K562 (cell line): ENCODE measurements around the gene RAP1A. TPM values are rescaled to one million over a fixed set of nuclear protein-coding genes. Genes with fewer than 3 reads are reported as not detected.
A peak's percentile ranks its signal among the peaks of the same experiment; 100 is the strongest.
"Not testable (repeated sequence)": the region's sequence is repeated elsewhere in the genome, so short reads cannot be mapped to it uniquely, and the experiment has no call there.

ENCODE experiments used
- ATAC-seq: fragments of 200-7000 bp; cut with Tn5 transposase; 3 replicates; pipeline ENCODE4 v1.9.1; 2020; ENCODE audit warnings: moderate library complexity
- BruUV-seq: library from RNA; stranded (reverse); fragments of 400-500 nt; replicated peaks from 2 replicates; lab custom pipeline; 2021; lab: Mats Ljungman, UMichigan
- CTCF ChIA-PET: fragments of 300-600 bp; formaldehyde crosslinking; extraction: SDS; loops from one replicate; lab custom pipeline; 2021; ENCODE audit warnings: low intra/inter-chr PET ratio; lab: Yijun Ruan, JAX
- POLR2A ChIA-PET: fragments of 300-600, 350-650 bp; sonication (Branson Sonifier 250); formaldehyde crosslinking; extraction: SDS; loops from one replicate; lab custom pipeline; 2021; ENCODE audit warnings: antibody characterized with exemption, inconsistent platforms; lab: Yijun Ruan, JAX
- DNase-seq, 4 experiments: peaks; one replicate each; pipeline versions ENCODE4 v3.0.0 to v3.0.0-alpha.2; 2011 to 2018; ENCODE audit warnings: low spot score in 3 of 4, mixed read lengths in 3 of 4; ENCODE audit errors: extremely low read depth in 1 of 4
- FAIRE-seq: peaks from 2 replicates; lab custom pipeline; 2011; peaks lifted over from hg19 to GRCh38; lab: Jason Lieb, UNC
- H2AFZ ChIP-seq: 2 replicates; pipeline ENCODE4 v1.6.0; 2011; ENCODE audit warnings: low read depth, low read length, control low read depth, inconsistent platforms
- H3K27ac ChIP-seq: fragments of 200-600 bp; 3 replicates; pipeline ENCODE4 v1.8.0; 2011; ENCODE audit warnings: low read depth, mild to moderate bottlenecking, control low read depth, inconsistent platforms, low read length, moderate library complexity, mixed read lengths; ENCODE audit errors: extremely low read depth
- H3K27me3 ChIP-seq, 2 experiments: fragments of 300-600 bp in 1 of 2; 2 replicates in 1 of 2; 3 replicates in 1 of 2; pipeline versions ENCODE4 v1.6.0 to v1.8.0; 2011; ENCODE audit warnings: inconsistent platforms in 2 of 2, low read length in 2 of 2, mild to moderate bottlenecking in 1 of 2, mixed read lengths in 1 of 2, moderate library complexity in 1 of 2; ENCODE audit not compliant: control insufficient read depth in 2 of 2, insufficient read depth in 2 of 2
- H3K36me3 ChIP-seq: fragments of 300-600 bp; 3 replicates; pipeline ENCODE4 v1.8.0; 2011; ENCODE audit warnings: mild to moderate bottlenecking, low read length, inconsistent platforms; ENCODE audit not compliant: control insufficient read depth, insufficient read depth
- H3K4me1 ChIP-seq, 2 experiments: fragments of 200-600 bp in 1 of 2; replicated peaks in 1 of 2; 2 replicates in 1 of 2; 3 replicates in 1 of 2; pipeline versions ENCODE4 v1.5.1 to v1.8.0; 2011; ENCODE audit warnings: inconsistent platforms in 2 of 2, low read length in 2 of 2, mild to moderate bottlenecking in 1 of 2, mixed read lengths in 1 of 2, moderate library complexity in 1 of 2; ENCODE audit not compliant: control insufficient read depth in 2 of 2, insufficient read depth in 2 of 2
- H3K4me2 ChIP-seq: 2 replicates; pipeline ENCODE4 v1.6.1; 2011; ENCODE audit warnings: low read length, control low read depth, inconsistent platforms, mixed read lengths; ENCODE audit not compliant: insufficient read depth
- H3K4me3 ChIP-seq: fragments of 200-600 bp; sonication (generic), shearing (Covaris generic); 2 replicates; pipeline ENCODE4 v1.5.1; 2016; ENCODE audit warnings: control low read depth, inconsistent platforms
- H3K79me2 ChIP-seq: fragments of 200-600 bp; 3 replicates; pipeline ENCODE4 v1.8.0; 2011; ENCODE audit warnings: low read length, inconsistent platforms; ENCODE audit not compliant: control insufficient read depth, insufficient read depth
- H3K9ac ChIP-seq, 2 experiments: 2 replicates each; pipeline versions ENCODE4 v1.6.0 to v1.6.1; 2011; ENCODE audit warnings: low read depth in 2 of 2, low read length in 2 of 2, control low read depth in 1 of 2, inconsistent platforms in 1 of 2, mild to moderate bottlenecking in 1 of 2, mixed read lengths in 1 of 2; ENCODE audit not compliant: insufficient read depth in 1 of 2
- H3K9me1 ChIP-seq: one replicate; pipeline ENCODE4 v1.6.0; 2011; ENCODE audit warnings: inconsistent platforms, mild to moderate bottlenecking, low read length, moderate library complexity; ENCODE audit not compliant: control insufficient read depth, insufficient read depth
- H3K9me3 ChIP-seq: replicated peaks from 2 replicates; pipeline ENCODE4 v1.5.1; 2011; ENCODE audit warnings: low read depth, low read length, inconsistent platforms; ENCODE audit not compliant: control insufficient read depth, insufficient read depth
- H4K20me1 ChIP-seq: replicated peaks from 2 replicates; pipeline ENCODE4 v1.6.1; 2011; ENCODE audit warnings: low read length, inconsistent platforms, mixed read lengths; ENCODE audit not compliant: control insufficient read depth, insufficient read depth
- HINFP ChIP-seq: fragments of 450-650 bp; conservative IDR thresholded peaks from 2 replicates; pipeline ENCODE4 v1.6.1; 2016; ENCODE audit warnings: missing genetic modification characterization, low read depth, mild to moderate bottlenecking, control low read depth, missing compliant biosample characterization
- NFXL1 ChIP-seq: fragments of 450-650 bp; formaldehyde crosslinking; IDR thresholded peaks from 2 replicates; pipeline ENCODE4 v1.4.0; 2021; ENCODE audit warnings: mild to moderate bottlenecking
- NFYB ChIP-seq: IDR thresholded peaks from 2 replicates; pipeline ENCODE4 v1.6.1; 2011; ENCODE audit warnings: mild to moderate bottlenecking, moderate library complexity; ENCODE audit not compliant: insufficient read length; ENCODE audit errors: extremely low read depth
- SMC3 ChIP-seq: conservative IDR thresholded peaks from 2 replicates; pipeline ENCODE4 v1.6.1; 2011; ENCODE audit warnings: low read depth, low read length, improper control_type of control experiment; ENCODE audit not compliant: insufficient read depth
- USF2 ChIP-seq: sonication (generic); formaldehyde crosslinking; IDR thresholded peaks from 2 replicates; pipeline ENCODE4 v1.5.0; 2020; ENCODE audit warnings: missing genetic modification reagents
- ZFPM2 ChIP-seq: fragments of 250-450 bp; sonication (Bioruptor Pico); IDR thresholded peaks from 2 replicates; pipeline ENCODE4 v1.5.1; 2022; ENCODE audit warnings: mild to moderate bottlenecking
- ZNF133 ChIP-seq: fragments of 250-450 bp; sonication (Bioruptor Pico); IDR thresholded peaks from 2 replicates; pipeline ENCODE4 v1.4.0; 2020; ENCODE audit warnings: mild to moderate bottlenecking
- WGBS: fragments of 100-300 bp; shearing (Covaris generic); methylation state at CpG from one replicate; pipeline ENCODE4 v1.1.6; 2016; ENCODE audit warnings: low coverage, mixed read lengths; ENCODE audit not compliant: insufficient coverage; ENCODE audit errors: missing lambda C conversion rate; 5-methylcytosine and 5-hydroxymethylcytosine counted together
- in situ Hi-C: fragments of 300-500 bp; cut with MboI; formaldehyde crosslinking; loops from 4 replicates; pipeline ENCODE4 v1.15.0; 2018; ENCODE audit warnings: inconsistent platforms, mixed read lengths
- intact Hi-C: fragments of 100-400 bp; cut with micrococcal nuclease; formaldehyde crosslinking; loops from 2 replicates; pipeline ENCODE4 v1.14.2; 2022
- polyA plus RNA-seq, 8 experiments: library from polyadenylated mRNA; depleted of rRNA in 4 of 8; stranded (reverse) in 5 of 8; unstranded in 3 of 8; fragments of >200 nt; fragmentation: Nextera tagmentation in 2 of 8; fragmentation: Illumina TruSeq in 1 of 8; extraction: Ambion mirVana in 2 of 8; extraction: Trizol in 1 of 8; gene quantifications; 2 replicates each; pipeline versions ENCODE4 v1.2.1 to v1.2.3, GENCODE V29; 2011 to 2014; ENCODE audit warnings: inconsistent platforms in 1 of 8, missing spikeins in 1 of 8
- total RNA-seq, 7 experiments: library from RNA; depleted of rRNA in 6 of 7; stranded (reverse); fragments of >200 nt in 6 of 7; fragmentation: Illumina TruSeq in 2 of 7; extraction: Trizol in 2 of 7; gene quantifications; 2 replicates each; pipeline versions ENCODE4 v1.2.1 to v1.2.3, GENCODE V29; 2011 to 2021; ENCODE audit warnings: low replicate concordance in 1 of 7

RAP1A gene
- total and polyA plus RNA-seq, 9 of the 15 experiments (the other 6 are each of a cell fraction or from before 2014, with no cell fraction given) = 13.4 to 86.2 (median 32.5) TPM

GRCh38 chr1:111679541-111679940, 60.0 kb downstream of the RAP1A start (continued):
- TF ChIP-seq HINFP (tag) (no peak), SMC3 (no peak), ZNF133 (CRISPR knock-in tag) (no peak), USF2 (no peak), NFXL1 (CRISPR knock-in tag) (no peak), ZFPM2 (CRISPR knock-in tag) (no peak)

GRCh38 chr1:111680212-111680800, 60.7 kb downstream of the RAP1A start:
- Histone ChIP-seq H3K36me3 (peaks cover 15% of the 10 kb centered on the region; the same call in 2 of the 3 replicates), H3K9me3 (peaks cover 22% of the 10 kb centered on the region), H3K79me2 (peaks cover 18% of the 10 kb centered on the region)
- FAIRE-seq, BruUV-seq, H3K4me1 ChIP-seq, intact Hi-C loops, H3K27ac ChIP-seq, DNase-seq, H3K27me3 ChIP-seq, CTCF ChIA-PET, H3K4me3 ChIP-seq, H3K4me2 ChIP-seq, H3K9me1 ChIP-seq, ATAC-seq, H2AFZ ChIP-seq, H3K9ac ChIP-seq, H4K20me1 ChIP-seq, in situ Hi-C loops: not testable (repeated sequence)
- TF ChIP-seq NFYB = peak; percentile 64
- WGBS = 93% methylated on average over 9 of the region's 9 CpGs
- POLR2A ChIA-PET = interaction anchor here (1.2 kb wide), 1 partner anchor 52 kb away, joined by 3 read pairs; no protein-coding TSS in a partner anchor
